ENCODE results near the gene SMC3. TPM values are rescaled to one million over a fixed set of nuclear protein-coding genes. Genes with fewer than 3 reads are reported as not detected.

The SMC3 gene
- polyA plus RNA-seq, 2 of the 4 experiments (the other 2 are of a cell fraction): 59.5 to 60.5 TPM

GRCh38 chr10:110560012-110560411 is 7.5 kb upstream of the SMC3 start:
- ATAC-seq (no peak), FAIRE-seq (no peak), DNase-seq (ENCODE audit: low read depth in 1 of 2, low spot score in 1 of 2) (no peak)
- no peak overlapping the region for H3K27ac ChIP-seq
- 95% methylated on average over 8 of the region's 8 CpGs for WGBS (ENCODE audit: missing lambda C conversion rate)
- ChIA-PET POLR2A (no interaction called here), CTCF (interaction anchor here (0.7 to 4.8 kb wide), 9 partner anchors 11 to 354 kb away, joined by 3 to 25 read pairs (median 3); no protein-coding TSS in a partner anchor)
- H3K9me3 ChIP-seq: peaks cover 2% of the 10 kb centered on the region; the same call in 1 of the 3 replicates
- no peaks in the 10 kb centered on the region for H3K4me1 ChIP-seq
- H3K4me3 ChIP-seq: no peak overlapping the region
- TF ChIP-seq MAFK (IDR thresholded peaks at IDR 0.05; ENCODE audit: partially characterized antibody): no peak
- TF ChIP-seq CBX8 (IDR thresholded peaks at IDR 0.05): no peak
- TF ChIP-seq FOXS1 (CRISPR knock-in tag; IDR thresholded peaks at IDR 0.05): no peak
- TF ChIP-seq EHF (CRISPR knock-in tag; IDR thresholded peaks at IDR 0.05): no peak
- TF ChIP-seq FOSB (CRISPR knock-in tag; IDR thresholded peaks at IDR 0.05): no peak
- TF ChIP-seq GATA3 (IDR thresholded peaks at IDR 0.05; ENCODE audit: borderline replicate concordance): no peak
- no peak for TF ChIP-seq EP300 (IDR thresholded peaks at IDR 0.05)
- no peak for TF ChIP-seq USF2 (IDR thresholded peaks at IDR 0.05)
- TF ChIP-seq MAX (IDR thresholded peaks at IDR 0.05): no peak
- no peak for TF ChIP-seq ZNF302 (CRISPR knock-in tag; IDR thresholded peaks at IDR 0.05)
- no peak for TF ChIP-seq HOXA7 (CRISPR knock-in tag; IDR thresholded peaks at IDR 0.05)
- TF ChIP-seq BHLHE40 (IDR thresholded peaks at IDR 0.05; ENCODE audit: low read depth, low read length): no peak
- TF ChIP-seq ZSCAN20 (CRISPR knock-in tag; IDR thresholded peaks at IDR 0.05): no peak
- no peak for TF ChIP-seq PBX3 (IDR thresholded peaks at IDR 0.05)
- no peak for TF ChIP-seq HMGXB4 (CRISPR knock-in tag; IDR thresholded peaks at IDR 0.05; ENCODE audit: borderline replicate concordance)
- no peak for TF ChIP-seq REST (IDR thresholded peaks at IDR 0.05)
- H3K4me2 ChIP-seq: no peak overlapping the region

GRCh38 chr10:110561292-110561691 is 6.2 kb upstream of the SMC3 start:
- ChIA-PET POLR2A (no interaction called here), CTCF (interaction anchor here (0.6 to 4.8 kb wide), 6 partner anchors 12 to 355 kb away, joined by 3 to 25 read pairs (median 4); no protein-coding TSS in a partner anchor)
- no peak for DNase-seq (ENCODE audit: low read depth in 1 of 2, low spot score in 1 of 2)
- Histone ChIP-seq H3K4me1 (peaks cover under 1% of the 10 kb centered on the region; the same call in 2 of the 3 replicates), H3K9me3 (peaks cover 2% of the 10 kb centered on the region; the same call in 1 of the 3 replicates), H3K4me3 (no peak overlapping the region), H3K27ac (no peak overlapping the region), H3K4me2 (no peak overlapping the region)
- WGBS (ENCODE audit: missing lambda C conversion rate): 50% methylated on average over 3 of the region's 3 CpGs
- TF ChIP-seq FOXS1 (CRISPR knock-in tag; IDR thresholded peaks at IDR 0.05): no peak
- no peak for TF ChIP-seq TFCP2L1 (CRISPR knock-in tag; IDR thresholded peaks at IDR 0.05)
- TF ChIP-seq ZFP36 (IDR thresholded peaks at IDR 0.05; ENCODE audit: borderline replicate concordance, partially characterized antibody): peak; percentile 46
- no peak for FAIRE-seq
- no peak for ATAC-seq
